Measurements from ENCODE around the gene MYO1D.

MYO1D gene

GRCh38 chr17:32591405-32591804, 285.5 kb downstream of the MYO1D start:
- H3K4me3 ChIP-seq (ENCODE audit: low read length): no peak overlapping the region
- H3K27ac ChIP-seq (ENCODE audit: low read length): no peak overlapping the region
- H3K4me2 ChIP-seq (ENCODE audit: low read depth, low read length): no peak overlapping the region
- no peaks in the 10 kb centered on the region for H3K9me3 ChIP-seq (replicated peaks; ENCODE audit: insufficient read depth, low read length)
- peaks cover 13% of the 10 kb centered on the region for H3K4me1 ChIP-seq (ENCODE audit: low read length)
- H4K20me1 ChIP-seq (ENCODE audit: insufficient read depth, low read length): no peaks in the 10 kb centered on the region
- no peaks in the 10 kb centered on the region for H3K79me2 ChIP-seq (ENCODE audit: low read length)
- H3K27me3 ChIP-seq (replicated peaks; ENCODE audit: insufficient read depth, low read length): no peaks in the 10 kb centered on the region
- no peak for TF ChIP-seq EZH2 (optimal IDR thresholded peaks at IDR 0.05; ENCODE audit: low read depth, low read length)
- TF ChIP-seq CTCF (IDR thresholded peaks at IDR 0.05; ENCODE audit: low read length): no peak
- no peak for TF ChIP-seq EZH2phosphoT487 (IDR thresholded peaks at IDR 0.05; ENCODE audit: low read length)
- no peak overlapping the region for H2AFZ ChIP-seq (ENCODE audit: low read length)
- DNase-seq: no peak
- no peaks in the 10 kb centered on the region for H3K9me2 ChIP-seq (replicated peaks; ENCODE audit: insufficient read depth, low read length)
- H3F3A ChIP-seq (ENCODE audit: insufficient read depth, low read length): peaks cover 2% of the 10 kb centered on the region; the same call in 1 of the 2 replicates
- H3K36me3 ChIP-seq (replicated peaks; ENCODE audit: insufficient read depth, low read length): no peaks in the 10 kb centered on the region
- H3K9ac ChIP-seq (ENCODE audit: low read length): no peak overlapping the region

GRCh38 chr17:32590974-32591373, 285.9 kb downstream of the MYO1D start:
- no peak overlapping the region for H2AFZ ChIP-seq (ENCODE audit: low read length)
- H3K27ac ChIP-seq (ENCODE audit: low read length): no peak overlapping the region
- TF ChIP-seq EZH2phosphoT487 (IDR thresholded peaks at IDR 0.05; ENCODE audit: low read length) (no peak), CTCF (IDR thresholded peaks at IDR 0.05; ENCODE audit: low read length) (no peak), EZH2 (optimal IDR thresholded peaks at IDR 0.05; ENCODE audit: low read depth, low read length) (no peak)
- H3K4me2 ChIP-seq (ENCODE audit: low read depth, low read length): no peak overlapping the region
- H3K27me3 ChIP-seq (replicated peaks; ENCODE audit: insufficient read depth, low read length): no peaks in the 10 kb centered on the region
- no peak overlapping the region for H3K9ac ChIP-seq (ENCODE audit: low read length)
- H3K4me3 ChIP-seq (ENCODE audit: low read length): no peak overlapping the region
- peaks cover 9% of the 10 kb centered on the region for H3K4me1 ChIP-seq (ENCODE audit: low read length)
- no peaks in the 10 kb centered on the region for H4K20me1 ChIP-seq (ENCODE audit: insufficient read depth, low read length)
- no peaks in the 10 kb centered on the region for H3K9me3 ChIP-seq (replicated peaks; ENCODE audit: insufficient read depth, low read length)
- no peaks in the 10 kb centered on the region for H3K79me2 ChIP-seq (ENCODE audit: low read length)
- no peaks in the 10 kb centered on the region for H3K9me2 ChIP-seq (replicated peaks; ENCODE audit: insufficient read depth, low read length)
- no peak for DNase-seq
- no peaks in the 10 kb centered on the region for H3F3A ChIP-seq (ENCODE audit: insufficient read depth, low read length)
- no peaks in the 10 kb centered on the region for H3K36me3 ChIP-seq (replicated peaks; ENCODE audit: insufficient read depth, low read length)

- Histone ChIP-seq H3K9ac (ENCODE audit: low read length) (no peak overlapping the region), H3K9me2 (replicated peaks; ENCODE audit: insufficient read depth, low read length) (no peaks in the 10 kb centered on the region), H4K20me1 (ENCODE audit: insufficient read depth, low read length) (no peaks in the 10 kb centered on the region), H3K4me3 (ENCODE audit: low read length) (no peak overlapping the region), H3K79me2 (ENCODE audit: low read length) (no peaks in the 10 kb centered on the region), H3F3A (ENCODE audit: insufficient read depth, low read length) (no peaks in the 10 kb centered on the region), H3K4me2 (ENCODE audit: low read depth, low read length) (no peak overlapping the region), H3K36me3 (replicated peaks; ENCODE audit: insufficient read depth, low read length) (no peaks in the 10 kb centered on the region), H3K27ac (ENCODE audit: low read length) (no peak overlapping the region), H3K27me3 (replicated peaks; ENCODE audit: insufficient read depth, low read length) (no peaks in the 10 kb centered on the region), H3K9me3 (replicated peaks; ENCODE audit: insufficient read depth, low read length) (no peaks in the 10 kb centered on the region), H3K4me1 (ENCODE audit: low read length) (no peaks in the 10 kb centered on the region), H2AFZ (ENCODE audit: low read length) (no peak overlapping the region)
- DNase-seq: no peak
- TF ChIP-seq CTCF (IDR thresholded peaks at IDR 0.05; ENCODE audit: low read length) (peak; percentile 18; the same call in 1 of the 2 replicates), EZH2 (optimal IDR thresholded peaks at IDR 0.05; ENCODE audit: low read depth, low read length) (no peak)
These were observed 287.9 kb downstream of the MYO1D start for GRCh38 chr17:32588982-32589381.

Data from MM.1S (cell line).